ENCODE data around the gene NEK9.
A peak's percentile ranks its signal among the peaks of the same experiment; 100 is the strongest.
"Not testable (repeated sequence)": the region's sequence is repeated elsewhere in the genome, so short reads cannot be mapped to it uniquely, and the experiment has no call there.

Gene NEK9

GRCh38 chr14:75077794-75078193 lies 49.1 kb downstream of the NEK9 start:
- DNase-seq (ENCODE audit: extremely low read depth, low read depth): no peak
- H3K4me3 ChIP-seq (replicated peaks; ENCODE audit: low read depth, low read length): no peak overlapping the region
- TF ChIP-seq CTCF (IDR thresholded peaks at IDR 0.05; ENCODE audit: low read depth, low read length, missing control alignments): no peak

- no peak overlapping the region for H3K4me3 ChIP-seq (replicated peaks; ENCODE audit: low read depth, low read length)
- TF ChIP-seq CTCF (IDR thresholded peaks at IDR 0.05; ENCODE audit: low read depth, low read length, missing control alignments): no peak
- no peak for DNase-seq (ENCODE audit: extremely low read depth, low read depth)
Observed at GRCh38 chr14:75070383-75070782, 56.5 kb downstream of the NEK9 start.

GRCh38 chr14:75069811-75070145 lies 57.1 kb downstream of the NEK9 start:
- peak overlapping the region; percentile 43; the same call in 1 of the 2 replicates for H3K4me3 ChIP-seq (replicated peaks; ENCODE audit: low read depth, low read length)
- no peak for TF ChIP-seq CTCF (IDR thresholded peaks at IDR 0.05; ENCODE audit: low read depth, low read length, missing control alignments)
- DNase-seq (ENCODE audit: extremely low read depth, low read depth): no peak

GRCh38 chr14:75069121-75069810 lies 57.6 kb downstream of the NEK9 start, which contains the start of gene ZC2HC1C:
TSS of gene ZC2HC1C (plus strand) at chr14:75069641. CDS start at chr14:75070574, 933 bp downstream.
- no peak for TF ChIP-seq CTCF (IDR thresholded peaks at IDR 0.05; ENCODE audit: low read depth, low read length, missing control alignments)
- no peak for DNase-seq (ENCODE audit: extremely low read depth, low read depth)
- H3K4me3 ChIP-seq (replicated peaks; ENCODE audit: low read depth, low read length): peak within 1 kb of the TSS; percentile 43

- no peak for DNase-seq (ENCODE audit: extremely low read depth, low read depth)
- H3K4me3 ChIP-seq (replicated peaks; ENCODE audit: low read depth, low read length): peak overlapping the region; percentile 43
- TF ChIP-seq CTCF (IDR thresholded peaks at IDR 0.05; ENCODE audit: low read depth, low read length, missing control alignments): no peak
Observed at GRCh38 chr14:75068294-75069120, 58.3 kb downstream of the NEK9 start.

GRCh38 chr14:75067765-75068164 lies 59.1 kb downstream of the NEK9 start:
- DNase-seq (ENCODE audit: extremely low read depth, low read depth); H3K4me3 ChIP-seq (replicated peaks; ENCODE audit: low read depth, low read length): not testable (repeated sequence)

- no peak for DNase-seq (ENCODE audit: extremely low read depth, low read depth)
- H3K4me3 ChIP-seq (replicated peaks; ENCODE audit: low read depth, low read length): no peak overlapping the region
- no peak for TF ChIP-seq CTCF (IDR thresholded peaks at IDR 0.05; ENCODE audit: low read depth, low read length, missing control alignments)
Observed at GRCh38 chr14:75067212-75067611, 59.6 kb downstream of the NEK9 start.

All from HFF-Myc (cell line).